DMS114 treated with DMSO at 0.1 percent for 48 hours (cell line): ENCODE measurements around the gene CPO.

Source experiments
- DNase-seq: peaks from one replicate; lab custom pipeline; 2025; ENCODE audit not compliant: unreplicated experiment; lab: John Stamatoyannopoulos, UW

The CPO gene

DNA sequence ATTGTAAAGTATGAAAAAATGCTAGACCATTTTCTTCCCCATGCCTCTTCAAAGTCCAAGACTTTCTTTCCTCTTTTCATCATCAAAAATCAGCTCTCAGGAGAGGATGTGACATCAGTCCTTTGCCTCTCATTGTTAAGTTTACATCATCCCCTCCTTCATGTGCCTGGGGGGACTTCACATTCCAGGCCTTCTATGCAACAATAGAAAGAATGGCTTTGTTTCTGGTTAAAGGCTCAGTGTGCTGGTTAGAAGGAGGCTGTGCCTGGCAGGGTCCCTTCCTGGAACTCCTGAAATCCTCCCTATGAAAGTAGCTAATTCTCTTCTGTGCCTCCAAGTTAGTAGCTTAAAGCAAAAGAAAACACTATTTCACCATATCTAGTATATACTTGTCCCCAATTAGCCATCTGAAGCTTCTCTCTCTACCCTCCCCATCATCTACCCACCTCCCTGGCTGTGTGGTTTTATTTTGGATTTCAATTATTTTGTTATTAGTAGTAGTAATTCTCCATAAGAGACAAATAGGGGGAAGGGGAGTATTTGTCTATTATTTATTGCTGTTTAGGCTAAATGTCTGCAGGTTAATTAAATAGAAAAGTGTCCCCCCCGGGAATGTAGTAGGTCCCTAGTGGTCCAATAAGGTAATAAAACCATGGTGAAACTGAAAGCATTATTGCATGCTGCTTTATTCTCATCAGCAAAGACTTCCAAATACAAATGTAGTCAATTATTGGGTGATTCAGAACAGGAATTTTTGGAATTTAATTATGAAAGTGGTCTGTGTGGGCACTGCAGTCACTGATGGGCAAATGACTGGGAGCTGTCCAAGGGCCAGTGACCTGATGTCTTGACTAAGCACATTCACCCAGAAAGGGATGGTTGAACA, 69.0 kb downstream of the CPO start:
- DNase-seq, result no peak

DNA sequence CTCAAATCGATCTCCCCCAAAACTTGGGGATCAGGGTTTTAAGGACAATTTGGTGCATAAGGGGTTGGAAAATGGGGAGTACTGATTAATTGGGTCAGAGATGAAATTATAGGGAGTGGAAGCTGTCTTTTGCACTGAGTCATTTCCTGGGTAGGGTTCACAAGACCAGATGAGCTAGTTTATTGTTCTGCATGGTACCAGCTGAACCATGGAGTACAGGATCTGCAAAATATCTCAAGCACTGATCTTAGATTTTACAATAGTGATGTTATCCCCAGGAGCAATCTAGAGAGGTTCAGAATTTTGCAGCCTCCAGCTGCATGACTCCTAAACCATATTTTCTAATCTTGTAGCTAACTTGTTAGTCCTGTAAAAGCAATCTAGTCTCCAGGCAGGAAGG, 73.1 kb downstream of the CPO start:
- no peak for DNase-seq

GRCh38 chr2:207014424-207014823, 75.1 kb downstream of the CPO start:
- DNase-seq, result no peak

- no peak for DNase-seq
These were observed 76.6 kb downstream of the CPO start for GRCh38 chr2:207015901-207016300.
